A673 (cell line): Measurements from ENCODE around the gene THOC2. TPM values are rescaled to one million over a fixed set of nuclear protein-coding genes. Genes with fewer than 3 reads are reported as not detected.
A peak's percentile ranks its signal among the peaks of the same experiment; 100 is the strongest.
"Not testable (repeated sequence)": the region's sequence is repeated elsewhere in the genome, so short reads cannot be mapped to it uniquely, and the experiment has no call there.

Experiments used
- BruUV-seq: library from RNA; stranded (reverse); fragments of 400-500 nt; replicated peaks from 2 replicates; lab custom pipeline; 2021; lab: Mats Ljungman, UMichigan
- CTCF ChIA-PET: fragments of 300-600 bp; sonication (Branson Sonifier 250); formaldehyde crosslinking; loops from one replicate; lab custom pipeline; 2022; ENCODE audit warnings: antibody characterized with exemption; lab: Charles Lee
- POLR2A ChIA-PET: fragments of 300-600 bp; sonication (Branson Sonifier 250); formaldehyde crosslinking; loops from one replicate; lab custom pipeline; 2022; ENCODE audit warnings: antibody characterized with exemption; ENCODE audit not compliant: low non-redundant PET; lab: Charles Lee
- DNase-seq: peaks from one replicate; pipeline ENCODE4 v3.0.0-alpha.2; 2015; ENCODE audit warnings: low spot score
- H3K27ac ChIP-seq: fragments of 200-600 bp; sonication (generic); 2 replicates; pipeline ENCODE4 v1.5.1; 2016; ENCODE audit warnings: mixed run types, low read depth, mild to moderate bottlenecking, mixed read lengths, antibody characterized with exemption, low read length; ENCODE audit not compliant: poor library complexity, severe bottlenecking
- H3K27me3 ChIP-seq: fragments of 200-600 bp; sonication (generic); replicated peaks from 2 replicates; pipeline ENCODE4 v1.6.1; 2017; ENCODE audit warnings: mixed run types, low read depth, mild to moderate bottlenecking, mixed read lengths, antibody characterized with exemption, low read length; ENCODE audit not compliant: insufficient read depth, poor library complexity
- H3K36me3 ChIP-seq: fragments of 200-600 bp; sonication (generic); 2 replicates; pipeline ENCODE4 v1.6.1; 2016; ENCODE audit warnings: mixed run types, mild to moderate bottlenecking, mixed read lengths, antibody characterized with exemption, low read length; ENCODE audit not compliant: insufficient read depth, poor library complexity, severe bottlenecking
- H3K4me1 ChIP-seq: fragments of 200-600 bp; sonication (generic); 2 replicates; pipeline ENCODE4 v1.6.1; 2017; ENCODE audit warnings: mixed run types, mild to moderate bottlenecking, mixed read lengths, antibody characterized with exemption, low read length; ENCODE audit not compliant: insufficient read depth, poor library complexity, severe bottlenecking
- H3K4me3 ChIP-seq: fragments of 200-600 bp; sonication (generic); 2 replicates; pipeline ENCODE4 v1.5.1; 2016; ENCODE audit warnings: low read depth, mixed run types, mild to moderate bottlenecking, mixed read lengths, low read length; ENCODE audit not compliant: poor library complexity, severe bottlenecking
- H3K9me3 ChIP-seq: fragments of 200-600 bp; sonication (generic); 2 replicates; pipeline ENCODE4 v1.6.1; 2016; ENCODE audit warnings: mixed run types, low read depth, mild to moderate bottlenecking, mixed read lengths, antibody characterized with exemption, low read length; ENCODE audit not compliant: poor library complexity, severe bottlenecking
- EZH2 ChIP-seq: fragments of 200-600 bp; sonication (generic); IDR thresholded peaks from 2 replicates; pipeline ENCODE4 v1.6.1; 2017; ENCODE audit warnings: borderline replicate concordance, low read depth, mild to moderate bottlenecking, mixed read lengths, antibody characterized with exemption, low read length; ENCODE audit not compliant: poor library complexity, severe bottlenecking
- intact Hi-C: fragments of 100-400 bp; cut with micrococcal nuclease; formaldehyde crosslinking; loops from one replicate; pipeline ENCODE4 v1.10.0; 2022; ENCODE audit not compliant: unreplicated experiment
- total RNA-seq: library from RNA; stranded (reverse); gene quantifications from 2 replicates; pipeline ENCODE4 v1.2.3, GENCODE V29; 2021
- TF ChIP-seq, protein P1 (sequence below): fragments of 300-800, 200-600 bp; sonication (generic); conservative IDR thresholded peaks from 2 replicates; pipeline ENCODE4 v1.5.1; 2017; ENCODE audit warnings: low read depth, mild to moderate bottlenecking, antibody characterized with exemption, low read length, moderate library complexity, mixed read lengths

The THOC2 gene
- total RNA-seq, 1 experiment from 2014 or later, result 103 TPM

DNA sequence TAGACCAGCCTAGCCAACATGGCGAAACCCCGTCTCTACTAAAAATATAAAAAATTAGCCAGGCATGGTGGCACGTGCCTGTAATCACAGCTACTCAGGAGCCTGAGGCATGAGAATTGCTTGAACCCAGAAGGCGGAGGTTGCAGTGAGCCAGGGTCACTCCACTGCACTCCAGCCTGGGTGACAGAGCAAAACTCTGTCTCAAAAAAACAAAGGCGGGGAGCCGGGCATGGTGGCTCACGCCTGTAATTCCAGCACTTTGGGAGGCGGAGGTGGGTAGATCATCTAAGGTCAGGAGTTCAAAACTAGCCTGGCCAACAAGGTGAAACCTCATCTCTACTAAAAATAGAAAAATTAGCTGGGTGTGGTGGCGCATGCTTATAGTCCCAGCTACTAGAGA lies 76.3 kb downstream of the THOC2 start:
- H3K27ac ChIP-seq, H3K27me3 ChIP-seq, DNase-seq, BruUV-seq, H3K4me3 ChIP-seq, H3K4me1 ChIP-seq, CTCF ChIA-PET, H3K9me3 ChIP-seq, POLR2A ChIA-PET: not testable (repeated sequence)
- intact Hi-C loops, result loop anchor here (10.0 kb wide), 1 partner anchor 58 kb away; no protein-coding TSS in a partner anchor
- H3K36me3 ChIP-seq, result peaks cover 12% of the 10 kb centered on the region

DNA sequence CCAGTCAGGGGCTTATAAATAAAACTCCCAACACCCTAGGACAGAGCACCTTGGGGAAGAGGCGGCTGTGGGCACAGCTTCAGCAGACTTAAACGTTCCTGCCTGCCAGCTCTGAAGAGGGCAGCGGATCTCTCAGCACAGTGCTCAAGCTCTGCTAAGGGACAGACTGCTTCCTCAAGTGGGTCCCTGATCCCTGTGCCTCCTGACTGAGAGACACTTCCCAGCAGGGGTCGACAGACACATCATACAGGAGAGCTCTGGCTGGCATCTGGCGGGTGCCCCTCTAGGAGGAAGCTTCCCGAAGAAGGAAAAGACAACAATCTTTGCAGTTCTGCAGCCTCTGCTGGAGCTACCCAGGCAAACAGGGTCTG lies 84.1 kb downstream of the THOC2 start:
- CTCF ChIA-PET, H3K36me3 ChIP-seq, H3K27ac ChIP-seq, BruUV-seq, DNase-seq, H3K9me3 ChIP-seq, H3K4me3 ChIP-seq, POLR2A ChIA-PET, H3K4me1 ChIP-seq, intact Hi-C loops, H3K27me3 ChIP-seq: not testable (repeated sequence)

DNA sequence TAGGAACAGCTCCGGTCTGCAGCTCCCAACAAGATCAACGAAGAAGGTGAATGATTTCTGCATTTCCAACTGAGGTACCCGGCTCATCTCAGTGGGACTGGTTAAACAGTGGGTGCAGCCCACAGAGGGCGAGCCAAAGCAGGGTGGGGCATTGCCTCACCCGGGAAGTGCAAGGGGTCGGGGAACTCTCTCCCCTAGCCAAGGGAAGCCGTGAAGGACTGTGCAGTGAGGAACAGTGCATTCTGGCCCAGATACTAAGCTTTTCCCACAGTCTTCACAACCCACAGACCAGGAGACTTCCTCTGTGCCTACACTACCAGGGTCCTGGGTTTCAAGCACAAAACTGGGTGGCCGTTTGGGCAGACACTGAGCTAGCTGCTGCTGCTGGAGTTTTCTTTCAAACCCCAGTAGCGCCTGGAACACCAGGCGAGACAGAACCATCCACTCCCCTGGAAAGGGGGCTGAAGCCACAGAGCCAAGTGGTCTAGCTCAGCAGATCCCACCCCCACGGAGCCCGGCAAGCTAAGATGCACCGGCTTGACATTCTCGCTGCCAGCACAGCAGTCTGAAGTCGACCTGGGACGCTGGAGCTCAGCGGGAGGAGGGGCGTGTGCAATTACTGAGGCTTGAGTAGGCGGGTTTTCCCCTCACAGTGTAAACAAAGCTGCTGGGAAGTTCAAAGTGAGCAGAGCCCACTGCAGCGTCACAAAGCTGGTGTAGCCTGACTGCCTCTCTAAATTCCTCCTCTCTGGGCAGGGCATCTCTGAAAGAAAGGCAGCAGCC lies 84.6 kb downstream of the THOC2 start:
- Histone ChIP-seq H3K9me3 (no peaks in the 10 kb centered on the region), H3K27ac (no peak overlapping the region), H3K36me3 (no peaks in the 10 kb centered on the region), H3K4me3 (no peak overlapping the region), H3K27me3 (no peaks in the 10 kb centered on the region), H3K4me1 (no peaks in the 10 kb centered on the region)
- ChIA-PET CTCF (interaction anchor here (0.6 kb wide), 2 partner anchors 130 to 1061 kb away, joined by 3 to 7 read pairs; no protein-coding TSS in a partner anchor), POLR2A (no interaction called here)
- intact Hi-C loops, result no loop called here
- BruUV-seq, result no TSS peak
- TF ChIP-seq, protein P1, sequence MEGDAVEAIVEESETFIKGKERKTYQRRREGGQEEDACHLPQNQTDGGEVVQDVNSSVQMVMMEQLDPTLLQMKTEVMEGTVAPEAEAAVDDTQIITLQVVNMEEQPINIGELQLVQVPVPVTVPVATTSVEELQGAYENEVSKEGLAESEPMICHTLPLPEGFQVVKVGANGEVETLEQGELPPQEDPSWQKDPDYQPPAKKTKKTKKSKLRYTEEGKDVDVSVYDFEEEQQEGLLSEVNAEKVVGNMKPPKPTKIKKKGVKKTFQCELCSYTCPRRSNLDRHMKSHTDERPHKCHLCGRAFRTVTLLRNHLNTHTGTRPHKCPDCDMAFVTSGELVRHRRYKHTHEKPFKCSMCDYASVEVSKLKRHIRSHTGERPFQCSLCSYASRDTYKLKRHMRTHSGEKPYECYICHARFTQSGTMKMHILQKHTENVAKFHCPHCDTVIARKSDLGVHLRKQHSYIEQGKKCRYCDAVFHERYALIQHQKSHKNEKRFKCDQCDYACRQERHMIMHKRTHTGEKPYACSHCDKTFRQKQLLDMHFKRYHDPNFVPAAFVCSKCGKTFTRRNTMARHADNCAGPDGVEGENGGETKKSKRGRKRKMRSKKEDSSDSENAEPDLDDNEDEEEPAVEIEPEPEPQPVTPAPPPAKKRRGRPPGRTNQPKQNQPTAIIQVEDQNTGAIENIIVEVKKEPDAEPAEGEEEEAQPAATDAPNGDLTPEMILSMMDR, result no peak
- no peak for TF ChIP-seq EZH2
- peak; percentile 44 for DNase-seq

DNA sequence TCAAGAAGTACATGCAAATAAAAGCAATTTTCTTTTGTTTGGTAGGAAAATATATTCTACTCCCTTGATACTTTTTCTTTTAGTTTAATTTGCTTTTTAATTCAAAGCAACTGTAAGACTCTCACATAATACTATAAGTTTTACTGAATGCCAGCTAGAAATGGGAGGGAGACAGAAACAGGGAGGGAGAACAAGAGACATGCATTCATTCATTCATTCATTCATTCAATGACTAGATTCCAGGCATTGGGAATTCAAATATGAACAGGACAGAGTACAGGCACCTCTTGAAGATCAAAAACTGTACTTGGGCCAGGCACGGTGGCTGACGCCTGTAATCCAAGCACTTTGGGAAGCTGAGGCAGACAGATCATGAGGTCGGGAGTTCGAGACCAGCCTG lies 85.6 kb downstream of the THOC2 start:
- CTCF ChIA-PET, result no interaction called here
- TF ChIP-seq, protein P1, result no peak
- TF ChIP-seq EZH2, result no peak

More for the DNA sequence above, 85.6 kb downstream of the THOC2 start:
- Histone ChIP-seq H3K27ac (no peak overlapping the region), H3K9me3 (no peaks in the 10 kb centered on the region), H3K36me3 (no peaks in the 10 kb centered on the region), H3K4me3 (no peak overlapping the region), H3K4me1 (no peaks in the 10 kb centered on the region), H3K27me3 (no peaks in the 10 kb centered on the region)
- DNase-seq, result no peak
- no TSS peak for BruUV-seq
- intact Hi-C loops, result no loop called here
- POLR2A ChIA-PET, result no interaction called here
